Mesendoderm (in vitro differentiated cells): ENCODE measurements around the gene TAC4.

Experiments
- DNase-seq: peaks from one replicate; pipeline ENCODE4 v3.0.0; 2013
- H2AK5ac ChIP-seq: 2 replicates; pipeline ENCODE4 v1.6.1; 2013; ENCODE audit warnings: low read length, inconsistent platforms
- H2BK120ac ChIP-seq: 2 replicates; pipeline ENCODE4 v1.6.1; 2013; ENCODE audit warnings: low read depth, mild to moderate bottlenecking, low read length, moderate library complexity, mixed read lengths
- H2BK15ac ChIP-seq: replicated peaks from 2 replicates; pipeline ENCODE4 v1.6.1; 2013; ENCODE audit warnings: low read depth, mild to moderate bottlenecking, moderate library complexity
- H2BK5ac ChIP-seq: 2 replicates; pipeline ENCODE4 v1.6.1; 2013; ENCODE audit warnings: low read length, inconsistent platforms
- H3K18ac ChIP-seq: 2 replicates; pipeline ENCODE4 v1.6.1; 2013; ENCODE audit warnings: mild to moderate bottlenecking, low read length, mixed read lengths
- H3K23ac ChIP-seq: one replicate; pipeline ENCODE4 v1.6.1; 2013; ENCODE audit warnings: low read length
- H3K27ac ChIP-seq: 2 replicates; pipeline ENCODE4 v1.5.1; 2013; ENCODE audit warnings: low read depth, mild to moderate bottlenecking, inconsistent platforms, low read length, moderate library complexity
- H3K27me3 ChIP-seq: 2 replicates; pipeline ENCODE4 v1.6.1; 2013; ENCODE audit warnings: low read length, control low read depth, mild to moderate bottlenecking, inconsistent platforms; ENCODE audit not compliant: insufficient read depth, poor library complexity
- H3K36me3 ChIP-seq: 2 replicates; pipeline ENCODE4 v1.6.1; 2013; ENCODE audit warnings: low read length, inconsistent platforms; ENCODE audit not compliant: control insufficient read depth, insufficient read depth
- H3K4ac ChIP-seq: one replicate; pipeline ENCODE4 v1.6.1; 2013; ENCODE audit warnings: low read depth, mild to moderate bottlenecking, low read length, moderate library complexity
- H3K4me1 ChIP-seq: 2 replicates; pipeline ENCODE4 v1.6.1; 2013; ENCODE audit warnings: low read depth, low read length, inconsistent platforms; ENCODE audit not compliant: control insufficient read depth
- H3K4me2 ChIP-seq: 2 replicates; pipeline ENCODE4 v1.6.1; 2013; ENCODE audit warnings: low read length
- H3K4me3 ChIP-seq: 2 replicates; pipeline ENCODE4 v1.5.1; 2013; ENCODE audit warnings: mild to moderate bottlenecking, low read length
- H3K56ac ChIP-seq: one replicate; pipeline ENCODE4 v1.6.1; 2013; ENCODE audit warnings: low read length
- H3K79me1 ChIP-seq: 2 replicates; pipeline ENCODE4 v1.6.1; 2013; ENCODE audit warnings: low read length, inconsistent platforms
- H3K79me2 ChIP-seq: 2 replicates; pipeline ENCODE4 v1.6.1; 2013; ENCODE audit warnings: mild to moderate bottlenecking, low read length; ENCODE audit not compliant: control insufficient read depth, insufficient read depth
- H3K9ac ChIP-seq: 2 replicates; pipeline ENCODE4 v1.6.1; 2013; ENCODE audit warnings: low read length, inconsistent platforms
- H4K5ac ChIP-seq: one replicate; pipeline ENCODE4 v1.6.1; 2013; ENCODE audit warnings: low read length
- H4K8ac ChIP-seq: one replicate; pipeline ENCODE4 v1.6.1; 2013; ENCODE audit warnings: low read depth, mild to moderate bottlenecking, control low read depth, low read length, moderate library complexity
- WGBS: extraction: QIAGEN DNeasy Blood & Tissue Kit; methylation state at CpG from one replicate; pipeline ENCODE4 v1.1.7; 2013; ENCODE audit warnings: low lambda C conversion rate, missing lambda C conversion rate; ENCODE audit not compliant: insufficient coverage; ENCODE audit errors: extremely low coverage; 5-methylcytosine and 5-hydroxymethylcytosine counted together

The TAC4 gene

DNA sequence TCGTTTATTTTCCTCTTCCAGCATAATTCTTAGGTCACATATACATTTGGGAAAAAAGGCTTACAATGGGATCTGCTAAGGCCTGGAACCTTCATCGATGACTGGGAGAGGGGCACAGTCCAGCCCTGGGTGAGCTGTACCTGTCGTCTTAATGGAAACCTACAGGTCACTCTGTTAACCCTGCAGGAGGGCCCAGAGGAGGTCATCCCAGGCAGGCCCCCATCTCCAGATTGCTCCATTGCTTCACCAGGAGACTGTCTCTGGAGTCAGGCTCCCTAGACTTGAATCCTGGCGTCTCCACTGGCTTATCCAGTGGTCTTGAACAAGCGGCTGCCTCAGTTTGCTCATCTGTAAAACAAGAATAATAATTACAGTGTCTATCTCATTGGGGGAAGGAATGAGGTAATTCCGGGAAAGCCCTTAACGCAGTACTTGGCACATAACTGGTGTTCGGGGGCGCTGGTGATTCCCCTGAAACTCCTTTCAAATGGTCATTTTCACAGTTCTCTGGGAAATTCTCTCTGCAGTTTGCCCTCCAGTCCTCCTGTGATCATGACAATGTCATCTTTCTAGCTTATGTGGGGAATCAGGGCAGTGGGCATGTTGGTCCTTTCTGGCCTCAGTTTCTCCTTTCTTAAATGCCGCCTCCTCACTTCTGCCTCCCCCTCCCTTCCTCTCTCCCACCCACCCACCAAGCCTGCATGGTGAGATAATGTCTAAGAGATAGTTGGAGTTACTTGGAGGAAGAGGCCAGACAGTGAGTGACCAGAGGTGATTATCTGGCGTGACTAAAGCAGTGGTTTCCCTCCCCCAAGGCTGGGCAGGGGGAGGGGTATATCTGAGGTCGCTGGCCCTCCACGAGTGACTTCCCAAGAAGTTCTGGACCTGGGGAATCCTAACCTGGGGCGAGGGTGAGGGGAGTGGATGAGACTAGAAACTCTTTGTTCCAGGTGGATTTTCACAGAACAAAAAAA, 31.3 kb upstream of the TAC4 start:
- Histone ChIP-seq H3K79me1 (no peaks in the 10 kb centered on the region), H3K9ac (no peak overlapping the region), H3K4me2 (no peak overlapping the region), H3K79me2 (no peaks in the 10 kb centered on the region), H2BK15ac (no peak overlapping the region), H3K27me3 (no peaks in the 10 kb centered on the region), H2BK120ac (no peak overlapping the region), H3K36me3 (no peaks in the 10 kb centered on the region), H3K4ac (no peak overlapping the region), H2BK5ac (no peak overlapping the region), H3K4me1 (peaks cover 10% of the 10 kb centered on the region), H3K56ac (peak overlapping the region; percentile 20), H4K5ac (no peak overlapping the region), H4K8ac (no peak overlapping the region), H3K23ac (no peak overlapping the region), H3K18ac (no peak overlapping the region), H2AK5ac (no peak overlapping the region), H3K27ac (no peak overlapping the region), H3K4me3 (no peak overlapping the region)
- DNase-seq, result no peak
- WGBS, result no CpG with 5 or more reads among the region's 14 CpGs

DNA sequence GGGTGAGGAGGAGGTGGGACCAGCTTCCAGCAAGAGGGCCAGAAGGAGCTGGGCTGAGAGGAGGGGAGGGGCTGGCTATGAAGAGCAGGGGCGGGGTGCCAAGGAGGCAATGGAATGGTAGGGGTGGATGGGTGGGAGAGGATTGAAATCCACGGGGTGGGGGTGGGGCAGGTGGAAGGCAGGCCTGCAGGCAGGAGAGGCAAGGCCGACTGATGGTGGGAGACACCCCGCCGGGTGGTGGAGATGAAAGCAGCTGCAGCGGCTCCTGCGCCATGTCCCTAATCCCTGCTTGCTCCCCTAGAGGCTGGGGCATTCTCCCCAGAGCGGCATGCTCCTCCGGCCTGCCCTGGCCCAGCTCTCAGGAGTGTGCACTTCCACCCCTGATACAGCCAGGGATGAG, 27.8 kb upstream of the TAC4 start:
- Histone ChIP-seq H4K8ac (no peak overlapping the region), H2BK15ac (no peak overlapping the region)
- no CpG with 5 or more reads among the region's 9 CpGs for WGBS

DNA sequence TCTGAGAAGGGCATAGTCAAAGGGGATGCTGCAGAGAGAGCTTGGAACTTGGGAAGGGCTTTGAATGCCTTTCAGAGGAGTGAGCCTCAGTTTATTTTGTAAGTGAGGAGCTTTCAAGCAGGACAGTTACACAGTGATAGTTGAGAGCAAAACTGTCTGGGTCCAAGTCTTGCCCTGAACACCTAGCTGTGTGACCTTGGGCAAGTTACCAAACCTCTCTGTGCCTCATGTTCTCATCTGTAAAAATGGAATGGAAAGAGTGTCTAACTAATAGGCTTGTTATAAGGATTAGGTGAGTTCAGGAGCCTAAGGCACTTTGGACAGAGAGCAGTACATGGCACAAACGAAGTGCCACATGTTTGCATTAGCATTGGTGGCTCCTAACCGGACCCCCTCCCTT, 27.0 kb upstream of the TAC4 start:
- peaks cover 4% of the 10 kb centered on the region for H3K4me1 ChIP-seq

More for the DNA sequence above, 27.8 kb upstream of the TAC4 start:
- Histone ChIP-seq H3K36me3 (no peaks in the 10 kb centered on the region), H3K79me2 (no peaks in the 10 kb centered on the region), H3K27me3 (no peaks in the 10 kb centered on the region), H3K4me1 (peaks cover 4% of the 10 kb centered on the region), H3K4me3 (no peak overlapping the region), H2BK120ac (no peak overlapping the region), H3K27ac (no peak overlapping the region), H4K5ac (no peak overlapping the region), H3K4ac (no peak overlapping the region), H3K4me2 (no peak overlapping the region), H3K56ac (peak overlapping the region; percentile 56), H2BK5ac (no peak overlapping the region), H3K9ac (peak overlapping the region; percentile 39), H3K23ac (no peak overlapping the region), H3K79me1 (no peaks in the 10 kb centered on the region), H3K18ac (no peak overlapping the region), H2AK5ac (no peak overlapping the region)
- peak; percentile 76 for DNase-seq

DNA sequence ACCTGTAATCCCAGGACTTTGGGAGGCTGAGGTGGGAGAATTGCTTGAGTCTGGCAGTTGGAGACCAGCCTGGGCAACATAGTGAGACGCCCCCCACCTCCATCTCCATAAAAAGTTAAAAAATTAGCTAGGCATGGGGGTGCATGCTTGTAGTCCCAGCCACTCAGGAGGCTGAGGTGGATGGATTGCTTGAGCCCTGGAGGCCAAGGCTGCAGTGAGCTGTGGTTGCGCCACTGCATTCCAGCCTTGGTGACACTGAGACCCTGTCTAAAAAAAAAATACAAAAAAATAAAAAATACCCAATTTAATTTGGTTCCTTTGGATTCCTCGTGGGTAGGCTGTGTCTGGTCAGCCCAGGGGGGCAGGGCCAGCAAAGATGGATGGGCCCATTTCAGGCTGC, 26.1 kb upstream of the TAC4 start:
- no peak overlapping the region for H2BK5ac ChIP-seq
- no peaks in the 10 kb centered on the region for H3K79me1 ChIP-seq
- no peak for DNase-seq
- no peak overlapping the region for H2AK5ac ChIP-seq
- no peak overlapping the region for H3K4ac ChIP-seq
- H2BK15ac ChIP-seq, result no peak overlapping the region
- H3K27me3 ChIP-seq, result no peaks in the 10 kb centered on the region
- H3K27ac ChIP-seq, result no peak overlapping the region
- H4K5ac ChIP-seq, result no peak overlapping the region
- no peaks in the 10 kb centered on the region for H3K79me2 ChIP-seq
- H4K8ac ChIP-seq, result no peak overlapping the region
- WGBS, result no CpG with 5 or more reads among the region's 3 CpGs
- H3K23ac ChIP-seq, result no peak overlapping the region
- peaks cover 4% of the 10 kb centered on the region for H3K4me1 ChIP-seq
- H3K56ac ChIP-seq, result no peak overlapping the region
- H3K18ac ChIP-seq, result no peak overlapping the region
- no peaks in the 10 kb centered on the region for H3K36me3 ChIP-seq
- no peak overlapping the region for H3K4me2 ChIP-seq
- H2BK120ac ChIP-seq, result no peak overlapping the region
- H3K9ac ChIP-seq, result no peak overlapping the region
- no peak overlapping the region for H3K4me3 ChIP-seq

More for the DNA sequence above, 27.0 kb upstream of the TAC4 start:
- no peak overlapping the region for H3K4me2 ChIP-seq
- no peak overlapping the region for H3K4ac ChIP-seq
- WGBS, result no CpG with 5 or more reads among the region's 2 CpGs
- no peaks in the 10 kb centered on the region for H3K36me3 ChIP-seq
- no peak overlapping the region for H4K8ac ChIP-seq
- H2BK120ac ChIP-seq, result no peak overlapping the region
- no peak overlapping the region for H3K9ac ChIP-seq
- no peak overlapping the region for H3K18ac ChIP-seq
- H3K4me3 ChIP-seq, result no peak overlapping the region
- H3K79me1 ChIP-seq, result no peaks in the 10 kb centered on the region
- H2BK5ac ChIP-seq, result no peak overlapping the region
- no peak overlapping the region for H3K56ac ChIP-seq
- H3K27me3 ChIP-seq, result no peaks in the 10 kb centered on the region
- H3K23ac ChIP-seq, result no peak overlapping the region
- H3K27ac ChIP-seq, result no peak overlapping the region
- H2AK5ac ChIP-seq, result no peak overlapping the region
- no peak overlapping the region for H2BK15ac ChIP-seq
- H3K79me2 ChIP-seq, result no peaks in the 10 kb centered on the region
- no peak overlapping the region for H4K5ac ChIP-seq
- no peak for DNase-seq

DNA sequence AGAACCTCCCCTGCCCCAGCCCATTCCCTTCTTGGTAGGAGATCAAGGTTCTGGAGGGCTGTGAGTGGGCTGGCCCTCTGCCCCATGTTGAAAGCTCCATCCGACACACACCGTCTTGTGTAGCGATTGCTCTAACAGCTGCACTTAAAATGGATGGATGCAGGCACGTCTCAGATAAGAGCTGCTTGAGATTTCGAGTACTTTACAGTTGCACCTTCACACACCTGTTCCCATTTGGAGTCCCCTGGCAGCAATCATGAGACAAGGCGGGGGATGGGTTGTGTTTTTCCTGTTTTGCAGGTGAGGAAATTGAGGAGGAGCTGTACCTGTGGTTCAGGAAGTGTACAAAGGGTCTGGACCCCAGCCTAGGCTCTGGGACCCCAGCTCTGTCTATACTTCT, 25.6 kb upstream of the TAC4 start:
- DNase-seq, result no peak
- Histone ChIP-seq H2BK15ac (no peak overlapping the region), H2BK5ac (no peak overlapping the region), H3K4ac (no peak overlapping the region), H3K27me3 (no peaks in the 10 kb centered on the region), H4K8ac (no peak overlapping the region), H3K79me2 (no peaks in the 10 kb centered on the region), H3K4me1 (peaks cover 4% of the 10 kb centered on the region), H3K23ac (no peak overlapping the region), H2BK120ac (no peak overlapping the region), H3K4me2 (no peak overlapping the region), H3K18ac (no peak overlapping the region), H2AK5ac (peak overlapping the region; percentile 36), H4K5ac (no peak overlapping the region), H3K27ac (no peak overlapping the region), H3K56ac (no peak overlapping the region), H3K9ac (no peak overlapping the region), H3K36me3 (no peaks in the 10 kb centered on the region), H3K79me1 (no peaks in the 10 kb centered on the region), H3K4me3 (no peak overlapping the region)
- no CpG with 5 or more reads among the region's 6 CpGs for whole genome bisulfite sequencing
